ENCODE measurements around the gene AMMECR1. TPM values are rescaled to one million over a fixed set of nuclear protein-coding genes. Genes with fewer than 3 reads are reported as not detected.

The AMMECR1 gene
- total RNA-seq, 2 donors from 2014 or later: 3.7 to 4.8 TPM

DNA sequence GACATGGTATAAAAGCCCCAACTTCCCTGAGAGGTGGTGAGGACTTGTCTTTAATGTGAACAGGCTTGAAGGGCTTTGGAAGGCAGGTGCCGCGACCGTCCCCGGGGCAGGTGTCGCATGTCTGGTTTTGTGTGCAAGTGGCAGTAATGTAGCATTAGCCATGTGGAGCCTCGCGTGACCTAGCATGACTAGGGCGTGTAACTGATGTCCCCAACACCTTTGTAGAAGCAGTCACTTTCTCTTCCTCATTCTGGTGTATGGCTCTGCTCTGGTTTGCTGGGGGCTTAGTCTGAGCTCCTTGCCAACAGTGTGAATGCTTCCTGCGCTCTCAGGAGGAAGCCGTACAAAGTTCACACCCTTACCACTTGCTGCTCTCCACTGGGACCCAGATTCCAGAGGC lies 145.7 kb downstream of the AMMECR1 start:
- no peaks in the 10 kb centered on the region for H3K27me3 ChIP-seq (replicated peaks; ENCODE audit: insufficient read depth)

DNA sequence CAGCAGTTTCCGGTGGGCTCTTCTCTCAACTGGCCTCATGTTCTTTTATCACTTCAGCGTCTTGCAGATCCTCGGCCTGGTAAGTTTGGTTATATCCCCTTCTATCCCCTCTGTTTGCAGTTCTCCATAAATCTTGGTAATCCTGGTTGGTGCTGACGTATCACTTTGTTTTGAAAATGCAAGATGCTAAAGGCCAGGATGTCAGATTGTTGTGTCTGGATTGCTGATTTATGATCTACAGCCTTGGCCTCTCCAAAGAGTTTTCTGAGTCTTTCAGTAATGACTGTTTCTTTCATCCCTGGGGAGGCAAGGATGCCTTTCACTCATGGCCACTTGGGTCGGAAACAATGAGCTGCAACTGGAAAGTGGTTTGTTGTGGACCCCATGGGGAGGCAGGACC lies 146.4 kb downstream of the AMMECR1 start:
- Histone ChIP-seq H3K27me3 (replicated peaks; ENCODE audit: insufficient read depth) (no peaks in the 10 kb centered on the region), H3K27ac (no peak overlapping the region), H3K36me3 (no peaks in the 10 kb centered on the region), H3K4me1 (replicated peaks) (no peaks in the 10 kb centered on the region), H3K9me3 (no peaks in the 10 kb centered on the region), H3K4me3 (no peak overlapping the region)
- TF ChIP-seq POLR2A (IDR thresholded peaks at IDR 0.05): no peak
- TF ChIP-seq POLR2AphosphoS5 (IDR thresholded peaks at IDR 0.05): no peak
- TF ChIP-seq, protein P1, sequence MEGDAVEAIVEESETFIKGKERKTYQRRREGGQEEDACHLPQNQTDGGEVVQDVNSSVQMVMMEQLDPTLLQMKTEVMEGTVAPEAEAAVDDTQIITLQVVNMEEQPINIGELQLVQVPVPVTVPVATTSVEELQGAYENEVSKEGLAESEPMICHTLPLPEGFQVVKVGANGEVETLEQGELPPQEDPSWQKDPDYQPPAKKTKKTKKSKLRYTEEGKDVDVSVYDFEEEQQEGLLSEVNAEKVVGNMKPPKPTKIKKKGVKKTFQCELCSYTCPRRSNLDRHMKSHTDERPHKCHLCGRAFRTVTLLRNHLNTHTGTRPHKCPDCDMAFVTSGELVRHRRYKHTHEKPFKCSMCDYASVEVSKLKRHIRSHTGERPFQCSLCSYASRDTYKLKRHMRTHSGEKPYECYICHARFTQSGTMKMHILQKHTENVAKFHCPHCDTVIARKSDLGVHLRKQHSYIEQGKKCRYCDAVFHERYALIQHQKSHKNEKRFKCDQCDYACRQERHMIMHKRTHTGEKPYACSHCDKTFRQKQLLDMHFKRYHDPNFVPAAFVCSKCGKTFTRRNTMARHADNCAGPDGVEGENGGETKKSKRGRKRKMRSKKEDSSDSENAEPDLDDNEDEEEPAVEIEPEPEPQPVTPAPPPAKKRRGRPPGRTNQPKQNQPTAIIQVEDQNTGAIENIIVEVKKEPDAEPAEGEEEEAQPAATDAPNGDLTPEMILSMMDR (IDR thresholded peaks at IDR 0.05): no peak
- intact Hi-C loops (cut with DNase I): loop anchor here (10.0 kb wide), 1 partner anchor 143 kb away; the partner anchor contains the start of gene AMMECR1
- DNase-seq (ENCODE audit: low spot score): no peak
- 95% methylated on average over 5 of the region's 5 CpGs for WGBS

More for the DNA sequence above, 145.7 kb downstream of the AMMECR1 start:
- no peaks in the 10 kb centered on the region for H3K9me3 ChIP-seq
- no peaks in the 10 kb centered on the region for H3K4me1 ChIP-seq (replicated peaks)
- no peak for DNase-seq (ENCODE audit: low spot score)
- H3K4me3 ChIP-seq: no peak overlapping the region
- WGBS: 96% methylated on average over 7 of the region's 10 CpGs
- intact Hi-C loops (cut with DNase I): loop anchor here (10.0 kb wide), 1 partner anchor 143 kb away; the partner anchor contains the start of gene AMMECR1
- H3K27ac ChIP-seq: no peak overlapping the region
- H3K36me3 ChIP-seq: no peaks in the 10 kb centered on the region
- TF ChIP-seq, protein P1 (IDR thresholded peaks at IDR 0.05): no peak
- TF ChIP-seq POLR2A (IDR thresholded peaks at IDR 0.05) (no peak), POLR2AphosphoS5 (IDR thresholded peaks at IDR 0.05) (no peak)

DNA sequence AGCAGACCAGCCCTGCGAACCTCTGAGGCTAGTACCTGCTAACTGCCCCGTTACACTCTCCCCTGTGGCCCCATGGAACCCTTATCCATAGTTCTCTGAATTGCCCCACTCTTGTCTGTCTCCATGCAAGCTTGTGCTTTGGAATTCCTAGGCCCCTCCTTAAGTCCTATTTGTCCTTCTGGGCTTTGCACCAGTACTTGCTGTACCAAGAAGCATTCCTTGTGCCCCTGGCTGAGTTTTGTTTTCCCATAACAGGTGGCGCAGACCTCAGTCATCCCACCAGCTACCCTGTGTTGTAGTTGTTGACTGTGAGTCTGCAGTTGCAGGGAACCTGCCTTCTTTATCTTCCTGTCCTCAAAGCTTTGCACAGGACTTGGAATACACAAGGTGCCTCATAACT lies 147.9 kb downstream of the AMMECR1 start:
- Histone ChIP-seq H3K36me3 (no peaks in the 10 kb centered on the region), H3K4me1 (replicated peaks) (no peaks in the 10 kb centered on the region), H3K27ac (no peak overlapping the region), H3K9me3 (no peaks in the 10 kb centered on the region), H3K4me3 (no peak overlapping the region), H3K27me3 (replicated peaks; ENCODE audit: insufficient read depth) (no peaks in the 10 kb centered on the region)
- TF ChIP-seq POLR2A (IDR thresholded peaks at IDR 0.05) (no peak), POLR2AphosphoS5 (IDR thresholded peaks at IDR 0.05) (no peak)
- TF ChIP-seq, protein P1 (IDR thresholded peaks at IDR 0.05): no peak
- 92% methylated on average over 3 of the region's 3 CpGs for WGBS
- intact Hi-C loops (cut with DNase I): loop anchor here (10.0 kb wide), 1 partner anchor 145 kb away; the partner anchor contains the start of gene AMMECR1
- no peak for DNase-seq (ENCODE audit: low spot score)

DNA sequence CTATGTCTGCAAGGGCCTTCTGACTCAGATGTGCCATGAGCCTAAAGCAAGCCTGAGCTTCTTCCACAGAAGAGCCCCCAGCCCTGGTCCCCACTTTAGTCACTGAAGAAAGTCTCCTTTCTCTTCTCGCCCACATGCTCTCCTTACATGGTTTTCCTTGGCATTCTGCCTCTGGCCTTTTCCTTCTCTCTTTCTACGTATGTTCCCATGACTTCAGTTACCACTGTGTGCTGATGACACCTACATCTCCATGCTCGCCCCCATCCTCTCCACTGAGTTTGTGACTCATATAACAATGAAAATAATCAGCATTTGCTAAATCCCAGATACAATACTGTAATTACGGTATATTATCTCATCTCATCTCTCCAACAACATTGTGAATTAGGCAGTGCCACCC lies 149.3 kb downstream of the AMMECR1 start:
- H3K4me3 ChIP-seq: no peak overlapping the region
- H3K36me3 ChIP-seq: no peaks in the 10 kb centered on the region
- intact Hi-C loops (cut with DNase I): no loop called here
- H3K4me1 ChIP-seq (replicated peaks): no peaks in the 10 kb centered on the region
- WGBS: 75% methylated on average over 4 of the region's 4 CpGs
- DNase-seq (ENCODE audit: low spot score): no peak
- no peak overlapping the region for H3K27ac ChIP-seq
- TF ChIP-seq POLR2A (IDR thresholded peaks at IDR 0.05) (no peak), POLR2AphosphoS5 (IDR thresholded peaks at IDR 0.05) (no peak)
- TF ChIP-seq, protein P1 (IDR thresholded peaks at IDR 0.05): no peak
- no peaks in the 10 kb centered on the region for H3K27me3 ChIP-seq (replicated peaks; ENCODE audit: insufficient read depth)
- no peaks in the 10 kb centered on the region for H3K9me3 ChIP-seq

DNA sequence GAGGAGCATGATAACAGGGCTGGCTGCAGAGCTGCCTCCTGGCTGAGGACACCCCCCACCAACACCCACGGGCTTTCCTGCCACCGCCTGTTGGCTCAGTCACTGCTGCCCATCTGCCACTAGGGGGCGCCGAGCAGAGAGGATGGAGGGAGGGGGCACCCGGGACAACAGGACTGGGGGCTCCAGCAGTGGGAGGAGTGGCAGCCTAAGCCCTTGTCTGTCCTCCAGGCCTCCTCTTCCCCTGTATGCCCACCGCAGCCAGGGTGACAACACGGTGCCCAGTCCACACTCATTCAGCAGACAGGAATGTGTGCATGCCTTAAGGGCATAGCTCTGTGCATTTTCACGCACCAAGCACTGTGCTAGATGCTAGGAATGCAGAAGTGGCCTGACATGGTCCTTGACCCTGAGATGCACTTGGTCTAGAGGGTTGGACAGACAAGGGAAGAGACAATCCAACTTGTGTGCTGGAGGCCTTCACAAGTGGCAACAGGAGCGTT lies 149.9 kb downstream of the AMMECR1 start:
- no peak overlapping the region for H3K4me3 ChIP-seq
- no peak overlapping the region for H3K27ac ChIP-seq
- H3K9me3 ChIP-seq: no peaks in the 10 kb centered on the region
- no peaks in the 10 kb centered on the region for H3K4me1 ChIP-seq (replicated peaks)
- no peaks in the 10 kb centered on the region for H3K27me3 ChIP-seq (replicated peaks; ENCODE audit: insufficient read depth)
- no peak for TF ChIP-seq POLR2A (IDR thresholded peaks at IDR 0.05)
- TF ChIP-seq POLR2AphosphoS5 (IDR thresholded peaks at IDR 0.05): no peak
- TF ChIP-seq, protein P1 (IDR thresholded peaks at IDR 0.05): peak in 2 of 4 experiments; percentile 4 to 15
- DNase-seq (ENCODE audit: low spot score): no peak
- WGBS: 100% methylated on average over 2 of the region's 9 CpGs
- H3K36me3 ChIP-seq: no peaks in the 10 kb centered on the region
- intact Hi-C loops (cut with DNase I): no loop called here

All from prostate gland (tissue), 2 donors.